HG03520 (cell line): ENCODE results near the gene RAPH1.

Source experiments
- ATAC-seq: cut with Tn5 transposase; IDR thresholded peaks from one replicate; pipeline ENCODE4 v1.9.1; 2021; ENCODE audit warnings: mild to moderate bottlenecking, moderate library complexity; ENCODE audit not compliant: unreplicated experiment

Gene RAPH1

DNA sequence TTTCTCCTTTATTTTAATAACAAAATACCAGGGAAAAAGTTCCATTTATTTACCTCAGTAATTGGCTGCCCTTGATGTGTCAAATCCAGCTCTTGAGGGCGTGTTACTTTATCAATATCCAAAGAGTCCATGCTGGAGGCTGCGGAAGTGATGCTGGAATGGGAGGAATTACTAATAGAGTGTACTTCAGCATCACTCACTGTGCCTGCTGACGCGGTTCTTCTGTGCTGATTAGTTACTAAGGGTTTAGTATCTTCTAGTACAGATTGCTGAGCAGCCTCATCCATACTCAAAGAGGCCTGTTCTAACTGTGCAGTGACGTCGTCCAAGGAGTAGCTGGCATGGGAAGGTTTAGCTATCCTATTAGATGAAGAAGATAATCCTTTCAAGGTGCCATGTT, 45.6 kb downstream of the RAPH1 start:
- no peak for ATAC-seq

DNA sequence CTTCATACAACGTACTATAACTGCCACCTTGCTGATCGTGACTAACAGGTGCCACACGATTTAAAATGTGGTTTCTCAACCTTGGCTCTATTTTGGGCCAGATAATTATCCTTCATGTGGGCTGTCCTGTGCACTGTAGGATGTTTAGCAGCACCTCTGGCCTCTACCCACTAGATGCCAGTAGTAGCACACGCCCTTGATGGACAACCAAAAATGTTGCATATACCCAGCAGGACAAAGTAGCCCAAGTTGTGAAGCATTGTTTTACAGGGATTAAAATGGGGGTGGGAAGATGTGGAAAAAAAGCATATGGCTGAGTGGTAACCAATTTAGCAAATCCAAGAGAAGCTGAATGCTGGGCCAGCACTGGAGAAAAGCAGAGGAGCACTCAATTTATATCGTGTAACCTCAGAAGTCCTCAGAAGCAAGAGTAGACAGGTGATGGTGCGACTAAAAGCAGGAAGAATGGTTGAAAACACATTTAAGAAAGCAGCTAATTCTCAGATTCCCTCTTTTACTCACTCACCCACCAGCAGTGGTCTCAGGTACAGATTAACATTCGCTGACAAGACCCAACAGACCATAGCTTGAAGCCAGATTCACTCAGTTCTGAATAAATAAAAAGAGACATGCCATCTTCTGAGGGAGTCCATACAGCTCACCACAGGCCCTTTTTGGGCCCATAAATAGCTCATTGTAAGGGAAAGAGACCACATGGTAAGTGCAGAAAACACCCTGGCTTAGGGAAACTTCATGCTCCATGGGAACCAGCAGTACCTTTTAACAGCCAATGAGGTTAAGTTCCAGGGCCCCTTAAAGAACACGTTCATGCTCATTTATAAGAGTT, 50.6 kb downstream of the RAPH1 start:
- ATAC-seq: peak; percentile 69

DNA sequence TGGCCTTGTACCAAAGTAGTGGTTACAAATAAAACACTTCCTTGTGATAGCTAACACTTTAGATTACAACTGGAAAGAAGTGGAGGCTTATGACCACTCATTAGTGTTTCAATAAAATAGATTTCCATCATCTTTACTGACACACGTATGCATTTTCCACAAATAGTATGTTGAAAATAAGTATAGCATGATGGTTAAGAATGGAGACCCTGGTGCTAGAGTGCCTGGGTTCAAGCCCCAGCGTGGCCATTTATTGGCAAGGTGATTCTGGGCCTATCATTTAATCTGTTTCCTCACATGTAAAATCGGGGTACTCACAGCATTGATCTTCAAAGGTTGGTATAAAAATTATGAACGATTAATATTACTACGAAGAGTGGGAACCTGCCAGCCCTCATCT, 54.5 kb downstream of the RAPH1 start:
- no peak for ATAC-seq

DNA sequence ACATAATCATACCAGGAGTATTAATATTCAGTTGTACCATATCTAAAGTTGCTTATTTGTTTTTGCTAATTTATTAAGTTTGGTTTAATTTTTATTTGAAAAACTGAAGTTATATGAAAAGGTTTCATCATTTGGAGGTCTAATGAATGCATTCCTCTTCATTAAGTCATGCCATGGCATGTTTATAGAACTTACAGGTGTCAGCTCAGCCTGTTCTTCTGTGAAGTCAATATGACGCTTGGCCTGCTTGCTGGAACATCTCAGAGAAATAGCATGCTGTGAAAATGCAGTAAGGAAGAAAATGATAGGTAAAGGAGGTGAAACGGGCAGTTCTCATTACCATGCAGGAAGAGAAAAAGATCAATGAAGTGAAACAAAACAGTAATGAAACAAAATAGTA, 58.2 kb downstream of the RAPH1 start:
- ATAC-seq: no peak

DNA sequence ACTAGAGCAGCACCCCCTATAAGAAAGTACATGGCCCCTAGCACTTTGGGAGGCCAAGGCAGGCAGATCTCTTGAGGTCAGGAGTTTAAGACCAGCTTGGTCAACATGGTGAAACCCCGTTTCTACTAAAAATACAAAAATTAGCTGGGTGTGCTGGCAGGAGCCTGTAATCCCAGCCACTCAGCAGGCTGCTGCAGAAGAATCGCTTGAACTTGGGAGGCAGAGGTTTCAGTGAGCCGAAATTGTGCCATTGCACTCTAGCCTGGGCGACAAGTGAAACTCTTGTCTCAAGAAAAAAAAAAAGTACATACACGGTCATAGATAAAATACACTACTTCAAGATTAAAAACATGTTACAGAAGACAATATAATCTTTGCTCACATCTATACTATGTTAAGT, 63.8 kb downstream of the RAPH1 start:
- no peak for ATAC-seq

DNA sequence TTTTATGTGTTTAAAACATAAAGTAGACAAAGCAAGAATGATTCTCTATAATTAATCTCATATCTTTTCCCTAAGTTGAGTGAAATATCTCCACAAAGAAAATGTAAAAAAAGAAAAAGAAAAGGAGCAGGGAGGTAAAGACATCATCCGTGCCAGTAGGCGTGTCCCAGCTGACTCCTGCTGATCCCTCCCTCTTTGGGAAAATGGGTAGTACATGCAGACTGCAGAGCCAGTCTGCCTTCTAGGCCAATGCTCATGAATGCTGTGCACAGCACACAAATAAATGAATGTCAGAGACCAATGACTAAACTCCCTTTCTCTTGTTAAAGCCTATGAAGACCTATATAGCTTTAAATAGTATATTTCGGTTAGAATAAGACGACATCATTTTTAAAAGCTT, 64.7 kb downstream of the RAPH1 start:
- ATAC-seq: no peak

DNA sequence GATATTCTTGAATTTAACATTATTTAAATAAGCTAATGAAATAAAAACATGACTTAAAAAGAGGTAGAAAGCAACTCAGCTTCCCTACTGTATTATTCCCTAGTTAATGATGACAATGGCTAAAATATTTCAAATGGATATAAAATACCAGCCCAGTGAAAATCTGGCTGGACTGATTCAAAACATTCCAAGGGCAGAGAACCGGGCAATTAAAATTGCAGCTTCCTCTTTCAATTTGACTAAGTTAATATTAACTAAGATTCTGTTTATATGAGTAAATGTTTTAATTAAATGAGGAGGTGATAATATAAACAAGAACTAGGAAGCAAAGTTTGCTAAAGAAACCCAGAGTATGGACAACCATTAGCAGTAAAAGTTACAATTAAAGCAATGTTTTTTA, 65.6 kb downstream of the RAPH1 start:
- no peak for ATAC-seq

DNA sequence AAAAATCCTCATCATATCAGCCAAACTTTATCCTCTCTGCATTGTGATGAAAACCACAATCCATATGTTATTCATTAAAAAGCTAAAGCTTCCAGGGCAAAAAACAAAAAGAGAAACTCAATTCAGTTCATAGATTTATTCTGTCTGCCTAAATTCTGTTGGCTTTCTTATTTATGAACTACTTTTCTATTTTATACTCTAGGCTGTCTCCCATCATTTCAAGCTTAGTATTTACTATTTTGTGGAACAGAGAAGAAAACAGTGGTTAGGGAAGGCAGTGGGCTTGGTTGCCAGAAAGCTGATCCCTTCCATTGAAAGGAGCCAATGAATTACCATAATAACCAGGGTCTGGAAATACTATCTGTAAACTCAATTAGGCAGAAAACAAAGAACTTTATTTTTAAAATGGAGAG, 71.8 kb downstream of the RAPH1 start:
- ATAC-seq: no peak

DNA sequence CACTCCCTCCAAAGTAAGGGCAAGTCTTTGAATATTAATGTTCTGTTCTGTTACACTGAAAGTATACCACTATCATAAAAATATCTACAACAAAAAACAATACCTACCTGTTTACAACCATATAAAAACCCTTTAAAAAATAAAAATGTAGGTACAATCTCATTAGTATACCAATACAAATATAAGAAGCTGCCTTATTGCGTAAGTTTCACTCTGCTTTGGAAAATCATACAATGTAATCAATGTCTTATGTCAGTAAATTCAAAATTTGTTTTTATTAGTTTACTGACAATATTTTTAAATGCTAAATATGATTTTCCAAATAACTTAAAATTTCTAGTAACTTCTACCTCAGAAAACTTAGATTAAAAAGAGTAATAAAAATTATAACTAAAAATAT, 72.8 kb downstream of the RAPH1 start:
- ATAC-seq: no peak

DNA sequence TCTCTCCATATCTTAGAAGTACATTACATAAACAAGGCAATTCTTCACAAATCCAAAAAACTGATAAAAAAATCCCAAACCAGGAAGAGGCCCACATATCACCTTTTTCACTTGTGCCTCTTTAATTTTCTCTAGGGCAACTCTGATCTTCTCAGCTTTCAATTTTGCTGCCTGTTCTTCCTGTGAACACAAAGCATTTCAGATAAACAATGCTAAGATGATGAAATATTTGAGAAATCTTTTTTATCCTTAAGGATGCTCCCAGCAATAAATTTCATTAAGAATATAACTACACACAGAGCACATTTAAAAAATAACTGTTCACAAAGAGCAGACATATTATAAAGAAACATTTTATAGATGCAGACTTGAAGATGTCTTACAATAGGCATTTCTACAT, 73.4 kb downstream of the RAPH1 start:
- no peak for ATAC-seq

DNA sequence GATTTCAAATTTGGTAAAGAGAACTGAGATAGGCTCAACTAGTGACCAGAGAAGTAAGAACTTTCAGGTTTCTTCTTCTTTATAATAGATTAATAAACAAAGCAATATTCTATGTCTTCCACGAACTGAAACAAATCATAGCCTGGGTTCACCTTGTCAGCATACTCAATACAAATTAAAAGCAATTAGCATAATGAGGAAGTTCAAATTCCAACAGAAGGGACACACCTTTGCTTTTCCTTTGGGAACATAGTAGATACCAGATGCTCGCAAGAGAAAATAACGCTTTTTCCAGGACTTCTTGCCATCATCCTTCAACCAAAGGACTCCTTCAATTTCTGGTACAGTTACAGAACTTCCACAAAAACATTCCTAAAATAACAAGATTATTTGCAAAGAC, 79.9 kb downstream of the RAPH1 start:
- ATAC-seq: no peak

DNA sequence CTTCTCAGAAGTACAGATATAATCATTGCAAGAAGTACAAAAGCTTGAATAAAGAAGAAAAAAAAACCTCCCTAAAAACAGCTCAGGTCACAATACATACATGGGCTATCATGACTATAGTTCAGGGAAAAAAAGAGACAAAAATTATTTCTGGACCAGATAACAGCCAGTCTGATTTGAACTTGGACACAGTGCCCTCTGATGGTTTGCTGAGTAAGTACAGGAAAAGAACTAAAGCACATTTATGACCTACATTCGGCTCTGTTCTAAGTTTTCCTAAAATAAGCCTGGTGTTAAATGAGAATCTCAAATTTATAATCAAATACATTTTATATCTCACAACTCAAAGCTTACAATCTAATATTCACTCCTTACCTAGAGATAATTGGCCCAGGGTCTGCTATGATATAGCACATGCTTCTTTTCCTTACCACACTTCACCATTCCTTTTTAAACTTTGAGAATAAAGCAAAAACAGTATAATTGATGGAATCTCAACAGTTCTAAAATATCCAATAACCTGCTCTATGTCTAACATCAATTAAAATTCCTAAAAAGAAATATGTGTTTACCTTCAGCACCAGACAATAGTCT, 81.1 kb downstream of the RAPH1 start:
- ATAC-seq: no peak

DNA sequence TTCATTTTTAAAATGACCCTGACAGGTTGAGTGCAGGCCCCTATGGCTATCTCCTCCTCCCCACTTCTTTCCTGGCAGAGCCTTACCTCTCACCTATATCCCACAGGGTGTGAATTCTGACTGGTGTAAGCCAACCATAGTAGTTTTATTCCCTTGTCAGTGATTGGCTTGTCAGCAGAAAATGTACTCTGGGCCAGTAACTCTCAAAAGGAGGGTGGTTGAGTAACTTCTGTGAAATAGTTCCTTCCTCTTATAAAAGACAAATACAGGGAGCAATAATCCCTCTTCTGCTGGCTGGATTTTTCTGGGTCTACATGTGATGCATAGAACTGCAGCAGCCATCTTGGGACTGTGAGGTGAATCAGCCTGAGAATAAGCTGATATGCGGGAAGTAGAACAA, 83.4 kb downstream of the RAPH1 start:
- ATAC-seq: no peak

DNA sequence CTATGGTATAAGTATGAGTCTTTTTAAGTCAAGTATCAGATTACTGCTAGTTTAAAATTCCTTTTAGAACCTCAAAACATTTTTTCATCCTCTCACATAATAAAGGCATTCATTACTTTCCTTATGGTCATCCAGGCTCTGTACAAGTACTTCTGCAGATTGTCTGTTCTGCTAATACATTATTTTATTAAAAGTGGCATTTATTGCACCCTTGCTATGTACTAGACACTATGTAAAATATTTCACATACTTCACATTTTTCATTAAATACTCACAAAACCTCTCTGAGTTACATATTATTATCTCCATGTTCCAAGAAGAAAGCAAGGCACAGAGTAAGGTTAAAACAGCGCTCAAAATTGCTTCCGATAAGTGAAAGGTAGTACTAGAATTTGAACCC, 84.1 kb downstream of the RAPH1 start:
- ATAC-seq: no peak

DNA sequence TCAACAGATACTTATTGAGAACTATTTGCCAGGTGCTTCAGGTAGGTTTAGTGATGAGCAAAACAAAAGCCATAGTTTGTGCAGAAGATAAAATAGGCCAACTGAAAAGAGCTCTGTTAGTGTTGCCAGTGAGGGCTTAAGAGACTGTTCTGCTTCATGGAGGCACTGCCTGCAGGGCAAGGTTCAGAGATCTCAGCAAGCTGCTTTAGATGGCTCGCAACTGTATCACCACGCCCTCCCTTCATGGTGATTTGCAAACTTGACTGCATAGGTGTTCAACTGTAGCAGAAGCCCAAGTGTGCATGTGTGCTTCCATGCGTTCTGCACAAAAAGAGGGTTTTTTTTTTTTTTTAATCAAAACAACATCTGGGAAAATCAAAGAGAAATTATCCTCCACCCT, 84.5 kb downstream of the RAPH1 start:
- ATAC-seq: no peak

DNA sequence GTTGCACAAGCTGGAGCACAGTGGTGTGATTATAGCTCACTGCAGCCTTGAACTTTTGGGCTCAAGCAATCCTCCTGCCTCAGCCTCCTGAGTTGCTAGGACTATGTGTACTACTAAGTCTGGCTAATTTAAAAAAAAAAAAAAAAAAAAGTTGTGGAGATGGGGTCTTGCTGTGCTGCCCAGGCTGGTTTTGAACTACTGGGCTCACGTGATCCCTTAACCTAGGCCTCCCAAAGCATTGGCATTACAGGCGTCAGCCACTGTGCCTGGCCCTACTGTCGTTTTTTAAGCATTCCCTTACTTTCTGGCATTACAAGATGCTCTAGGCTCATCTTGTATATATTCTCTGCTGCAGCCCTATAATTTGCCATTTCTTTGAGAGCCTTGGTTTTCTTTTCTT, 88.3 kb downstream of the RAPH1 start:
- no peak for ATAC-seq

DNA sequence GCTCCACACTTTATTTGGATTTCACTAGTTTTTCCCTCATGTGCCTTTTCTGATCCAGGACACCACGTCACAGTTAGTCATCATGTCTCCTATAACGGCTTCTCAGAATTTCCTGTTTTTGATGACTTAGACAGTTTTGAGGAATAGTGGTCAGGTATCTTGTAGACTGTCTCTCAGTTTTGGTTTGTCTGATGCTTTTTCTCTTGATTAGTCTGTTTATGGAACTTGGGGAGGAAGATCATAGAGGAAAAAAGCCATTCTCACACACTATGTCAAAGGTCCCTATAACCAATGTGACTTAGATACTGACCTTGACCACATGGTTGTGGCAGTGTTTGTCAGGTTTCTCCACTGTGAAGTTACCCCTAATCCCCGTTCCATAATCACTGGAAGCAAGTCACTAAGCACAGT, 89.0 kb downstream of the RAPH1 start:
- no peak for ATAC-seq

DNA sequence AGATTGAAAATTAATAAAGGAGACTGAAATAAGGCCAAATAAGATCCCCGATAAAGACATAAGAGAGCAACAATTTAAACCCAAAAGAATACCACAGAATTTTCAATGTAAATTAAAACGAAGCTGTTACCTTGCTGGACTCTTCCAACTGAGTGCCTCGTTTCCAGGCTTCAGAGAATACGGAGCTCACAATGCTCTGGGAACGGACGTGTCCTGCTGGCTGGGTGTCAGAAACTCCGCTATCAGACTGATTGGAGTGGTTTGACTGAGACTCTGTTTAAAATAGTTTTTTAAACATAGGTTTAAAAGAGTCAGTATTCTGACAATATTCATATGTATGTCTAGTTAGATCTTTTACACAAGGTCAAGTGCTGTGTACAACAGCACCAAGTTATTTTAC, 90.4 kb downstream of the RAPH1 start:
- ATAC-seq: no peak

DNA sequence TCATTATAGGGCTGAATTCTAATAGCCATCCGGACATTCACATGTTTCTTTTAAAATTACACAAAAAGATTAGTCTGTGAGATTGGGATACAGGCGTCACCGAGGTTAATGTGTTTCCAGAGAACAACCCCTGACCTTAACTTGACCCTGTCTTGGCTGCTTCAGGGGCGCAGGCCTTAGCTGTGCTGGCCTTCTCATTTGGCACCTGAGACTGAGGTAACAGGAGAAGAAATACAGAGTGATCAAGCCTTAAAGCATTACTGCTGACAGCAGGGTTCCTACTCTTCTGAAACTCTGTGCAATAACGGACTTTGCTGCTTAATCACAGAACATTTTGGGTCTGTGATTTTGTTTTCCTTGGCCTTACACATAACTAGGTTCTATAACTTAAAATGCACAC, 92.6 kb downstream of the RAPH1 start:
- no peak for ATAC-seq

DNA sequence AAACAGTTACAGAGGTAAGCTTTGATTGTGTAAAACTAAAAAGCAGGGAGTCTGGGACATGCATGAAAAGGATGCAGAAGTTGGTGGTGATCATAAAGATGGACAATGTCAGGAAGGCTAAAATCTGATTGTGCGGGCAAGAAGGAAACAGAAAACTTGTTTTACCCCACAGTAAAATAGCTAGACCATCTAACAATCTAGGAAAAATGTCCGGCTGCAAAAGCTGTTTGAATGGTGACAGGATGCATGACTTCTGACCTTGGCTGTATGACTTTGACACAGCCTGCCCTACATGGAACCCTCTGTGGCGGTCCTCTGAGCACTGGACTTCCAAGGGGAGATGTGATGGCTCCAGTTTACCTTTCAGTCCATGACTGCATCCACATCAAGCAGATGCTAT, 93.6 kb downstream of the RAPH1 start:
- ATAC-seq: no peak

DNA sequence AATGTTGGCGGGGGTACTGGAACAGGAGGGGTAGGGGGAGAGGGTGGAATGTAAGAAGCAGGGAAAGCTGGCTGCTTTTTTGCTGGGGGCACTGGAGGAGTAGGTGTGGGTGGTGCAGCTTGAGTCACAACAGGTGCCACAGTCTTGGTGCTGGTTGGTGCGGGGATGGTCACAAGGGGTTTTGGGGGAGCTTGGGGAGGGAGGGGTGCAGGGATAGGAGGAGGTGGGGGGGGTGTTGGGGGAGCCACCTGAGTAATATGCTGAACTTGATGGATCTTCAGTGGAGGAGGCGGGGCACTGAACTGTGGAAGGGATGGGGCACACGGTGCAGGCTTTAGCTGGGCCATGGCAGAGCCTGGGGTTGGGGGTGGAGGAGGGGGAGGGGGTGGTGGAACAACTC, 94.4 kb downstream of the RAPH1 start:
- ATAC-seq: no peak

DNA sequence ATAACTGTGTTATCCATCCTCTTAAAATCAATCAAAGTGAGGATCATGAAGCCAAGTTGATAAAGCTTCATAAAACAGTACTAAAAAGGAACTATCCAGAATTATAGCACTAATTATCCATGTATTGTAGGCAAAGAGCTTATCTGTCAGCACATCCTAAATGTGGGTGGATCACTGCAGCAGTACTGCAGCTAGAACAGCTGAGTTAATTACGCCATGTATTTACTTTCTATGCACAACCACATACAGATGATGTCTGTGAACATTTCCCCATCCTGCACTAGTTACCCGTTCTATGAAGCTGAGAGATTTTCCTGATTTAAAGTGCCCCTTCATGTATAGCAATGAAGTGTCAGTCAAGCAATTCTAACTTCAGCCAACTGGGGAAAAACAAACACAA, 96.6 kb downstream of the RAPH1 start:
- ATAC-seq: no peak

DNA sequence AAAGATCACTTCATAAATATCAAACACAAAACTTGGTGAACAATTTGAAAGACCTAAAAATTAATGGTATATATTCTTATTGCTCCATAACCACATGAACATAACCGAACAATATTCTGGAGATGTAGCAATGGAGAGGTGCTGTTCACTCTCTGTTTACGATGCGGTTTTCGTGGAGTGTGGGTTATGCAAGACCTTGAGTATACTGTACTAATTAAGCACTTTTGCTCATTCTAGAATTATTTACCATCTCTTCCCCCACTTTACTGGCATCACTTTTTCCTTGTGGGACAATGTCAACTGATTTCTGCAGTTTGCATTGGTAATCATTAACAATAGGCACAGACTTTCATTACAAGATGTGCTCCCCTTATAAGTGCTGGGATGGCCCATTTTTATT, 97.6 kb downstream of the RAPH1 start:
- ATAC-seq: no peak
